SH-SY5Y (cell line): ENCODE measurements around the gene C10orf90.

Experiments
- GATA2 ChIP-seq: IDR thresholded peaks from 2 replicates; pipeline ENCODE4 v1.6.1; 2011; ENCODE audit warnings: mild to moderate bottlenecking, low read depth, low read length
- GATA3 ChIP-seq: IDR thresholded peaks from 2 replicates; pipeline ENCODE4 v1.6.1; 2011; ENCODE audit warnings: low read depth, mild to moderate bottlenecking, low read length, moderate library complexity

GRCh38 chr10:126616737-126617136 lies 53.8 kb downstream of the C10orf90 start:
- no peak for TF ChIP-seq GATA2
- no peak for TF ChIP-seq GATA3
